ENCODE results near the gene RAB40B.
A peak's percentile ranks its signal among the peaks of the same experiment; 100 is the strongest.

The RAB40B gene

DNA sequence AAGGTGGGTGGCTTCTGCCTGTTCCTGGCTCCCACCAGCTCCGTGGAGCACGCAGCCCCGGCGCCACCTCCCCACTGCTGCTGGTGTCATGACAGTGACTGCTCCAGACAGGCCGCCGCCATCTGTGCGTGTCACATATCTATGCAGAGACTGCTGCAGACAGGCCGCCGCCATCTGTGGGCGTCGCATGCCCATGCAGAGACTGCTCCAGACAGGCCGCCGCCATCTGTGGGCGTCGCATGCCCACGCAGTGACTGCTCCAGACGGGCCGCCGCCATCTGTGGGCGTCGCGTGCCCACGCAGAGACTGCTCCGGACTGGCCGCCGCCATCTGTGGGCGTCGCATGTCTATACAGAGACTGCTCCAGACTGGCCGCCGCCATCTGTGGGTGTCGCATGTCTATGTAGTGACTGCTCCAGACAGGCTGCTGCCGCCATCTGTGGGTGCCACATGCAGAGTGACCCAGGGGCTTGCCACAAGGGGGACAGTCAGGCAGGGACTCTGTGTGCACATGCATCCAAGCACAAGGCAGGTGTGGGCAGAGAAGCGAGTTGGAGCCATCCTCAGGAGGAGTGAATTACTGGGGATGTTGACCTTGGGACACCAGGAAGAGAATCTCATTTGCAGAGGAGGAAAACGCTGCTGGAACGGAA, 14.7 kb upstream of the RAB40B start:
- H3K79me1 ChIP-seq (replicated peaks; ENCODE audit: low read length, poor library complexity, severe bottlenecking), result peaks cover 11% of the 10 kb centered on the region
- H3K4ac ChIP-seq (ENCODE audit: low read depth in 1 of 2, low read length in 2 of 2), result no peak overlapping the region
- no peak overlapping the region for H2AK5ac ChIP-seq (ENCODE audit: low read length, severe bottlenecking)
- H3K18ac ChIP-seq (ENCODE audit: low read depth in 1 of 2, low read length in 2 of 2), result no peak overlapping the region
- H3K4me2 ChIP-seq (ENCODE audit: low read length, poor library complexity, severe bottlenecking), result no peak overlapping the region
- DNase-seq, result no peak
- H4K91ac ChIP-seq (ENCODE audit: low read length), result no peak overlapping the region
- no peak overlapping the region for H2BK120ac ChIP-seq (ENCODE audit: low read depth, low read length)
- H4K8ac ChIP-seq (ENCODE audit: low read length), result no peak overlapping the region
- H3K4me1 ChIP-seq (ENCODE audit: control insufficient read depth, insufficient read depth, low read depth, low read length), result peaks cover 14% of the 10 kb centered on the region
- no peak overlapping the region for H3K27ac ChIP-seq (ENCODE audit: low read length, poor library complexity, severe bottlenecking)
- no peak overlapping the region for H2AFZ ChIP-seq (ENCODE audit: low read depth, low read length)
- no peak overlapping the region for H3K14ac ChIP-seq (ENCODE audit: low read length in 2 of 2)
- no peaks in the 10 kb centered on the region for H3K36me3 ChIP-seq (ENCODE audit: control insufficient read depth in 1 of 2, insufficient read depth in 2 of 2, low read depth in 1 of 2, low read length in 2 of 2)
- no peak overlapping the region for H2BK15ac ChIP-seq (ENCODE audit: low read depth, poor library complexity, severe bottlenecking)
- 89% methylated on average over 35 of the region's 35 CpGs for WGBS
- H2BK5ac ChIP-seq (ENCODE audit: low read depth, low read length, poor library complexity, severe bottlenecking), result no peak overlapping the region
- peaks cover 0 to 12% of the 10 kb centered on the region in 2 experiments for H3K27me3 ChIP-seq (ENCODE audit: control insufficient read depth in 1 of 2, insufficient read depth in 1 of 2, low read length in 2 of 2)
- H3K9me3 ChIP-seq (ENCODE audit: control insufficient read depth, low read length), result no peaks in the 10 kb centered on the region
- no peak overlapping the region for H3K4me3 ChIP-seq (ENCODE audit: insufficient read depth in 1 of 2, low read depth in 1 of 2, low read length in 2 of 2)
- H2BK12ac ChIP-seq (ENCODE audit: low read length in 2 of 2), result no peak overlapping the region
- H3K23ac ChIP-seq (ENCODE audit: low read length in 2 of 2), result no peak overlapping the region
- H3K9ac ChIP-seq (ENCODE audit: low read length), result no peak overlapping the region

DNA sequence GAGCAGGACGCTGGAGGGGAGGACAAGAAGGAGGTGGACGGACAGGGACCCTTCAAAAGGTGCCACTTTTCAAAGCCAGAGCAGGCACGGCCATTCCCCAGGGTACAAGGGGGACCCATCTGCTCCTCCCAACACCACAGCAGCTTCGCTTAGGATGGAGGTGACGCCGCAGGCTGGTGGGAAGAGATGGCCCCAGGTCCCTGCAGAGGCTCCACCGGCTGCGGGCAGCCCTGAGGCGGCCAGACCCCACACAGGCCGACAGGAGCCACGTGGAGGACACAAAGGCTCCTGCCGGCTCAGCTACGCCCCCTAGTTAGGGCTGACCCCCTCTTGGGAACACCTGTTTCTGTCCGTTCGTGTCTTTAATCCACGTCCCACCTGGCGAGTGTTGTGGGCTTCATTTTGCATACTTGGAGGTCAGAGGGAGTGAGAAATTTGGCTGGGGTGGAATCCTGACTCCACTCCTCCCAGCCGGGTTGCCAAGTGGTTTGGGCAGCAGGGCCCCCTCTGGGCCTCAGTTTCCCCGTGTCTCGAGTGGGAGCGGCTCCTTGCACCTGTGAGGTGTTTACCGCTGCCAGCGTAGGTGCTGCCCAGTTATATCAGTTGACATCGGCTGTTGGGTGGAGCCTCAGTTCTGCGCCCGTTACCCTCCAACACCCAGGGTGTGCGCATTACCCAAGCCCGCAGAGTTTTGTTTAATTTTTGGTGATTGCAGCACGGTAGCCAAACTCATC, 12.2 kb upstream of the RAB40B start:
- H3K4me3 ChIP-seq (ENCODE audit: insufficient read depth in 1 of 2, low read depth in 1 of 2, low read length in 2 of 2), result no peak overlapping the region
- no peak overlapping the region for H2BK12ac ChIP-seq (ENCODE audit: low read length in 2 of 2)
- H3K4me2 ChIP-seq (ENCODE audit: low read length, poor library complexity, severe bottlenecking), result no peak overlapping the region
- no peak overlapping the region for H3K14ac ChIP-seq (ENCODE audit: low read length in 2 of 2)
- H2BK15ac ChIP-seq (ENCODE audit: low read depth, poor library complexity, severe bottlenecking), result no peak overlapping the region
- H3K23ac ChIP-seq (ENCODE audit: low read length in 2 of 2), result no peak overlapping the region
- H3K27me3 ChIP-seq (ENCODE audit: control insufficient read depth in 1 of 2, insufficient read depth in 1 of 2, low read length in 2 of 2), result peaks cover 0 to 17% of the 10 kb centered on the region in 2 experiments
- no peaks in the 10 kb centered on the region for H3K36me3 ChIP-seq (ENCODE audit: control insufficient read depth in 1 of 2, insufficient read depth in 2 of 2, low read depth in 1 of 2, low read length in 2 of 2)
- H4K91ac ChIP-seq (ENCODE audit: low read length), result no peak overlapping the region
- H3K27ac ChIP-seq (ENCODE audit: low read length, poor library complexity, severe bottlenecking), result no peak overlapping the region
- 87% methylated on average over 29 of the region's 29 CpGs for WGBS
- no peak overlapping the region for H2BK5ac ChIP-seq (ENCODE audit: low read depth, low read length, poor library complexity, severe bottlenecking)
- H2AK5ac ChIP-seq (ENCODE audit: low read length, severe bottlenecking), result no peak overlapping the region
- no peak overlapping the region for H3K9ac ChIP-seq (ENCODE audit: low read length)
- H3K9me3 ChIP-seq (ENCODE audit: control insufficient read depth, low read length), result no peaks in the 10 kb centered on the region
- H3K18ac ChIP-seq (ENCODE audit: low read depth in 1 of 2, low read length in 2 of 2), result no peak overlapping the region
- no peak overlapping the region for H3K4ac ChIP-seq (ENCODE audit: low read depth in 1 of 2, low read length in 2 of 2)
- H3K79me1 ChIP-seq (replicated peaks; ENCODE audit: low read length, poor library complexity, severe bottlenecking), result no peaks in the 10 kb centered on the region
- peaks cover 4% of the 10 kb centered on the region for H3K4me1 ChIP-seq (ENCODE audit: control insufficient read depth, insufficient read depth, low read depth, low read length)
- no peak for DNase-seq
- H2BK120ac ChIP-seq (ENCODE audit: low read depth, low read length), result no peak overlapping the region
- H4K8ac ChIP-seq (ENCODE audit: low read length), result no peak overlapping the region
- no peak overlapping the region for H2AFZ ChIP-seq (ENCODE audit: low read depth, low read length)

DNA sequence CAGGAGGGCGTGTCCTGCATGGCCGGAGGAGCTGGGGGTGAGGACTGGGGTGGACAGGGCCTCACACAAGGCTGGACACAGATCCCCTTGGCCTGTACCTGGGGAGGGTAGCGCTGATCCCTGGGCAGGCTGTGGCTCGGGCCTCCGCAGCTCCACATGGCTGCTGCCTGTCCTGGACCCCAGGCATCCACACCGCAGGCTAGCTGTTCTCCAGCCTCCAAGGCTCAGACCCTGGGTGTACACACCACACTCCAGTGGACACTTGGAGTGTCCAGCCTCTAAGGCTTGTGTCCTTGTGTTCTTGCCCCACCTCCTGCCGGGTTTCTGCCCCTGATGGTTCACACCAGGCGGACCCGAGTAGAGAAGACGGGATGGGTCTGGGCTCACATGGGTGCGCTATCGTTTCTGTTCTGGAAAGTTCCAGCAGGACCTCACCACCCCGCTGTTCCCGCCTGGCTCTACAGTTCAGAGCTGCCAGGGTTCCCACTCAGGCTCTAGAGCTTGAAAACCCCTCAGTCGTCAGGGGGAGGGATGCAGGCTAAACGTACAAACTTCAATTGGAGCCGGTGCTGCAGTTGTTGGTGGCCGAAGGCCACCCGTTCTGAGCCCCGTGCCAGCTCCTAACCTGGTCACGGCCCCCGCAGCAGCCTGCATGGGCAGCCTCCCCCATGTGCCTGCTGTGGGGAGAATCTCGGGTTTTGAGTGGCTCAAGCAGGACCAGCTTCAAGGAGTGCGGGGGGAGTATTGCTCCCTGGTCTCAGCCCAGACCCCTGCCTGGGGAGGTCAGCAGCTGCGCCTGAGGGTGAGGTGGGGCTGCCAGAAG, 11.4 kb upstream of the RAB40B start:
- Histone ChIP-seq H2BK15ac (ENCODE audit: low read depth, poor library complexity, severe bottlenecking) (no peak overlapping the region), H3K27me3 (ENCODE audit: control insufficient read depth in 1 of 2, insufficient read depth in 1 of 2, low read length in 2 of 2) (peaks cover 0 to 19% of the 10 kb centered on the region in 2 experiments), H2BK5ac (ENCODE audit: low read depth, low read length, poor library complexity, severe bottlenecking) (no peak overlapping the region), H2BK12ac (ENCODE audit: low read length in 2 of 2) (no peak overlapping the region), H3K9me3 (ENCODE audit: control insufficient read depth, low read length) (no peaks in the 10 kb centered on the region), H2AFZ (ENCODE audit: low read depth, low read length) (no peak overlapping the region), H2BK120ac (ENCODE audit: low read depth, low read length) (no peak overlapping the region), H3K14ac (ENCODE audit: low read length in 2 of 2) (no peak overlapping the region), H2AK5ac (ENCODE audit: low read length, severe bottlenecking) (no peak overlapping the region), H4K91ac (ENCODE audit: low read length) (peak overlapping the region; percentile 36), H3K9ac (ENCODE audit: low read length) (no peak overlapping the region), H3K79me1 (replicated peaks; ENCODE audit: low read length, poor library complexity, severe bottlenecking) (no peaks in the 10 kb centered on the region), H3K4me2 (ENCODE audit: low read length, poor library complexity, severe bottlenecking) (no peak overlapping the region), H3K23ac (ENCODE audit: low read length in 2 of 2) (no peak overlapping the region), H4K8ac (ENCODE audit: low read length) (no peak overlapping the region), H3K18ac (ENCODE audit: low read depth in 1 of 2, low read length in 2 of 2) (no peak overlapping the region), H3K4me3 (ENCODE audit: insufficient read depth in 1 of 2, low read depth in 1 of 2, low read length in 2 of 2) (no peak overlapping the region), H3K36me3 (ENCODE audit: control insufficient read depth in 1 of 2, insufficient read depth in 2 of 2, low read depth in 1 of 2, low read length in 2 of 2) (no peaks in the 10 kb centered on the region), H3K4ac (ENCODE audit: low read depth in 1 of 2, low read length in 2 of 2) (no peak overlapping the region), H3K4me1 (ENCODE audit: control insufficient read depth, insufficient read depth, low read depth, low read length) (peaks cover 4% of the 10 kb centered on the region), H3K27ac (ENCODE audit: low read length, poor library complexity, severe bottlenecking) (no peak overlapping the region)
- DNase-seq, result no peak
- WGBS, result 92% methylated on average over 25 of the region's 25 CpGs

Measured in mesenchymal stem cell (in vitro differentiated cells and primary cell).